ENCODE data around the gene DBN1.

DNA sequence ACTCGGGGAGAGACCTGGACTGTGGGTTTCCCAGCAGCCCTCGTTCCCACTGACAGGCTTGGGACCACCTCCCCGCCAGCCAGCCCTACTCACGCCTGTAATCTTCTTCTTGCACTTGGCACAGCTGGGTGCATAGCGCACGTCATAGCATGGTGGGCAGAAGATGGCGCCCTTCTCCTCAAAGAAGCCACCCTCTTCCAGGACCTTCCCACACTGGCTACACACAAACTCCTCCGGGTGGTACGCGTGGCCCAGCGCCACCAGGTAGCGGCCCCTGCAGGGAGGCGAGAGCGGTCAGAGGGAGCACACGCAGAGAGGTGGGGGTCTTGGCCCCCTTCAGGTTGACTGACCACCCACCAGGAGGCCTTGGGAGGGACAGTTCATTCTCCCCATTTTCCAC is 14.5 kb upstream of the DBN1 start:
- TF ChIP-seq FOXP2 (optimal IDR thresholded peaks at IDR 0.05; ENCODE audit: borderline replicate concordance, extremely low read depth, extremely low read length, insufficient read depth) (no peak), POLR2AphosphoS5 (IDR thresholded peaks at IDR 0.05; ENCODE audit: low read depth, low read length) (no peak), SIN3A (IDR thresholded peaks at IDR 0.05; ENCODE audit: borderline replicate concordance, insufficient read depth, low read length) (no peak)
